ENCODE measurements around the gene ARFGAP2.
A peak's percentile ranks its signal among the peaks of the same experiment; 100 is the strongest.

Gene ARFGAP2

GRCh38 chr11:47186700-47187695 is 10.3 kb upstream of the ARFGAP2 start:
- DNase-seq: no peak

GRCh38 chr11:47186076-47186699 is 9.5 kb upstream of the ARFGAP2 start, which contains the start of gene PACSIN3:
PACSIN3 (minus strand) TSS chr11:47186434; CDS start chr11:47182727, 3,707 bp downstream.
- no peak for DNase-seq

- DNase-seq: no peak
Observed at GRCh38 chr11:47185305-47186075, 8.8 kb upstream of the ARFGAP2 start.

GRCh38 chr11:47184711-47185304 is 8.1 kb upstream of the ARFGAP2 start:
- DNase-seq: no peak

GRCh38 chr11:47183969-47184368 is 7.3 kb upstream of the ARFGAP2 start:
- no peak for DNase-seq

GRCh38 chr11:47183031-47183856 is 6.6 kb upstream of the ARFGAP2 start:
- DNase-seq: no peak

GRCh38 chr11:47182380-47182779 is 5.7 kb upstream of the ARFGAP2 start:
- no peak for DNase-seq

GRCh38 chr11:47181271-47181670 is 4.6 kb upstream of the ARFGAP2 start:
- no peak for DNase-seq

- no peak for DNase-seq
Observed at GRCh38 chr11:47180006-47180787, 3.5 kb upstream of the ARFGAP2 start.

GRCh38 chr11:47179655-47179991 is 2.9 kb upstream of the ARFGAP2 start:
- DNase-seq: peak; percentile 40

GRCh38 chr11:47178737-47179654 is 2.3 kb upstream of the ARFGAP2 start:
- no peak for DNase-seq

- DNase-seq: no peak
Observed at GRCh38 chr11:47178316-47178715, 1.6 kb upstream of the ARFGAP2 start.

GRCh38 chr11:47177846-47178245 is 1.2 kb upstream of the ARFGAP2 start:
- no peak for DNase-seq

- peak; percentile 34 for DNase-seq
Observed at GRCh38 chr11:47177229-47177845, 658 bp upstream of the ARFGAP2 start.

- DNase-seq: peak; percentile 19
Observed at GRCh38 chr11:47175746-47176327, 842 bp downstream of the ARFGAP2 start.

GRCh38 chr11:47172740-47173336 is 3.8 kb downstream of the ARFGAP2 start:
- no peak for DNase-seq

- DNase-seq: no peak
Observed at GRCh38 chr11:47171856-47172255, 4.8 kb downstream of the ARFGAP2 start.

GRCh38 chr11:47171061-47171838 is 5.4 kb downstream of the ARFGAP2 start:
- DNase-seq: no peak

All from GDM1 (cell line).